Right lobe of liver (tissue), 6 donors: ENCODE results near the gene GLRX5. TPM values are rescaled to one million over a fixed set of nuclear protein-coding genes. Genes with fewer than 3 reads are reported as not detected.

Experiments used
- ATAC-seq, 4 donors: fragments of 200-7000 bp; cut with Tn5 transposase; one replicate each; pipeline ENCODE4 v1.9.1; 2020; ENCODE audit warnings: mild to moderate bottlenecking in 4 of 4, moderate library complexity in 4 of 4
- DNase-seq, 3 donors: peaks; one replicate each; pipeline ENCODE4 v3.0.0-alpha.2; 2020
- H3K27ac ChIP-seq, 3 donors: fragments of 200-600 bp; one replicate each; pipeline ENCODE4 v1.8.0; 2022
- H3K27me3 ChIP-seq, 2 donors: fragments of 200-600 bp; one replicate each; pipeline ENCODE4 v1.8.0; 2022
- H3K36me3 ChIP-seq, 4 donors: fragments of 200-600 bp; sonication (generic) in 1 of 4; one replicate each; pipeline versions ENCODE4 v1.5.1 to v1.8.0; 2017 to 2022; ENCODE audit warnings: control low read depth in 1 of 4
- H3K4me1 ChIP-seq, 4 donors: fragments of 200-600 bp; sonication (generic) in 1 of 4; one replicate each; pipeline versions ENCODE4 v1.5.1 to v1.8.0; 2017 to 2022; ENCODE audit warnings: control low read depth in 1 of 4
- H3K4me3 ChIP-seq, 3 donors: fragments of 200-600 bp; one replicate each; pipeline ENCODE4 v1.8.0; 2022
- H3K9me3 ChIP-seq, 4 donors: fragments of 200-600 bp; sonication (generic) in 1 of 4; one replicate each; pipeline versions ENCODE4 v1.5.1 to v1.8.0; 2017 to 2022; ENCODE audit warnings: control low read depth in 1 of 4
- POLR2A ChIP-seq: fragments of 450-650 bp; IDR thresholded peaks from one replicate; pipeline ENCODE4 v1.6.1; 2017; ENCODE audit warnings: antibody characterized with exemption, mild to moderate bottlenecking
- WGBS: methylation state at CpG from one replicate; pipeline ENCODE4 v1.1.6; 2018; ENCODE audit warnings: low coverage, low lambda C conversion rate; ENCODE audit not compliant: insufficient coverage; ENCODE audit errors: missing lambda C conversion rate; 5-methylcytosine and 5-hydroxymethylcytosine counted together
- intact Hi-C, 2 donors: fragments of 100-400 bp; cut with DNase I; formaldehyde crosslinking; loops; one replicate each; pipeline versions ENCODE4 v1.11.2 to v1.14.1; 2022
- total RNA-seq, 6 experiments: library from RNA; depleted of rRNA in 2 of 6; stranded (reverse); fragments of >200 nt in 2 of 6; fragmentation: NEBNext Ultra II Directional in 3 of 6; extraction: Animal tissue kit (Norgen Biotek cat#: 25700) in 3 of 6; gene quantifications; one replicate each; pipeline versions ENCODE4 v1.1.0 to v1.2.4, GENCODE V29; 2016 to 2023
- TF ChIP-seq, protein P1 (sequence below), 4 donors: fragments of 200-600 bp in 3 of 4; fragments of 450-650 bp in 1 of 4; IDR thresholded peaks; one replicate each; pipeline versions ENCODE4 v1.5.1 to v1.8.0; 2016 to 2022; ENCODE audit warnings: antibody characterized with exemption in 4 of 4, mild to moderate bottlenecking in 2 of 4
- donor health status: DM: no; HTN: yes; CAD: no.
- donor health status: DM: no; HTN: no; CAD: no.
- donor health status: DM: no; HTN: no; CAD: no.
- donor health status: DM: no; HTN: yes; CAD: no.
- donor health status: DM: no; HTN: yes; CAD: no.

The GLRX5 gene
- total RNA-seq, 6 experiments from 2014 or later, result 31.4 to 48.5 (median 40.2) TPM

DNA sequence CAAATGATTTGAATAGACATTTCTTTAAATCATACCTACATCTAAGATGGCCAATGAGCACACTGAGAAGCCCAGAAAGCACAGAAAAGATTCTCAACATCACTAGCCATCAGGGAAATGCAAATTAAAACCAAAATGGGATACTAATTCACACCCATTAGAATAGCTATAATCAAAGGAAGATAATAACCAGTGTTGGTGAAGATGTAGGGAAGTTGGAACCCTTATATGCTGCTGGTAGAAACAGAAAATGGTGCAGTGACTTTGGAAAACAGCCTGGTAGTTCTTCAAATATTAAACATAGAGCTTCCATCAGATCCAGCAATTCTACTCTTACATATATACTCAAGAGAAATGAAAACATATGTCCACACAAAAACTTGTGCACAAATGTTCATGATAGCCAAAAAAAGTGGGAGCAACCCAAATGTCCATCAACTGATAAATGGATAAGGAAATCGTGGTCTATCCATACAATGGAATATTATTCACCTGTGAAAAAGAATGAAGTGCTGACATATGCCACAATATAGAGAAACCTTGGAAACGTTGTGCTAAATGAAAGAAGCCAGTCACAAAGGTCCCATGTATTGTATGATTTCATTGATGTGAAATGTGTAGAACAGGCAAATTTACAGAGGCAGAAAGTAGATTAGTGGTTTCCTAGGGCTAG is 42.8 kb upstream of the GLRX5 start:
- Histone ChIP-seq H3K36me3 (no peaks in the 10 kb centered on the region), H3K4me1 (peaks cover 0 to 43% (median 10%) of the 10 kb centered on the region in 4 donors), H3K4me3 (no peak overlapping the region), H3K27me3 (no peaks in the 10 kb centered on the region), H3K27ac (no peak overlapping the region), H3K9me3 (no peaks in the 10 kb centered on the region)
- no peak for TF ChIP-seq POLR2A
- TF ChIP-seq, protein P1, sequence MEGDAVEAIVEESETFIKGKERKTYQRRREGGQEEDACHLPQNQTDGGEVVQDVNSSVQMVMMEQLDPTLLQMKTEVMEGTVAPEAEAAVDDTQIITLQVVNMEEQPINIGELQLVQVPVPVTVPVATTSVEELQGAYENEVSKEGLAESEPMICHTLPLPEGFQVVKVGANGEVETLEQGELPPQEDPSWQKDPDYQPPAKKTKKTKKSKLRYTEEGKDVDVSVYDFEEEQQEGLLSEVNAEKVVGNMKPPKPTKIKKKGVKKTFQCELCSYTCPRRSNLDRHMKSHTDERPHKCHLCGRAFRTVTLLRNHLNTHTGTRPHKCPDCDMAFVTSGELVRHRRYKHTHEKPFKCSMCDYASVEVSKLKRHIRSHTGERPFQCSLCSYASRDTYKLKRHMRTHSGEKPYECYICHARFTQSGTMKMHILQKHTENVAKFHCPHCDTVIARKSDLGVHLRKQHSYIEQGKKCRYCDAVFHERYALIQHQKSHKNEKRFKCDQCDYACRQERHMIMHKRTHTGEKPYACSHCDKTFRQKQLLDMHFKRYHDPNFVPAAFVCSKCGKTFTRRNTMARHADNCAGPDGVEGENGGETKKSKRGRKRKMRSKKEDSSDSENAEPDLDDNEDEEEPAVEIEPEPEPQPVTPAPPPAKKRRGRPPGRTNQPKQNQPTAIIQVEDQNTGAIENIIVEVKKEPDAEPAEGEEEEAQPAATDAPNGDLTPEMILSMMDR (IDR thresholded peaks at IDR 0.05), result no peak
- WGBS, result 94% methylated on average over 2 of the region's 2 CpGs
- DNase-seq, result no peak
- ATAC-seq, result no peak
- intact Hi-C loops, result no loop called here

DNA sequence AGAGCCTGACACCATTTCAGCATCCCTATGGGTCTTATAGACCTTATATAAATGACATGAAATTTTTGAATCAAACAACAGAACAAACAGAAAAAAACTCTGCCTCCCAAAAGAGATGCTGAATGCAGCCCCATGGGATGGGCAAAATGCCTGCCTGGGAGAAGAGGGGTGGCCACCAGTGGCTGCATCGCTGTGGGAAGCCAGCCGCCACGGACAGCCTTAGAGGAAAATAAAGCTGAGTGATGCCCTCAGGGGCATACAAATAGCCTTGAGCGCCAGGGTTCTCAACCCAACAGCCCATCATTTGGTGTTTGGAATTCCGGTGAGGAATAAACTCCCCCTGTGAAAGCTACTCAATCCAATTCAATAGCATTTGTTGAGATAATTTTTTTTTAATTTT is 41.3 kb upstream of the GLRX5 start:
- no peak for ATAC-seq
- Histone ChIP-seq H3K27ac (no peak overlapping the region), H3K36me3 (no peaks in the 10 kb centered on the region), H3K4me1 (peaks cover 0 to 38% (median 10%) of the 10 kb centered on the region in 4 donors), H3K9me3 (no peaks in the 10 kb centered on the region), H3K27me3 (no peaks in the 10 kb centered on the region), H3K4me3 (no peak overlapping the region)
- intact Hi-C loops, result no loop called here
- no peak for DNase-seq
- TF ChIP-seq, protein P1 (IDR thresholded peaks at IDR 0.05), result no peak
- TF ChIP-seq POLR2A, result no peak
- WGBS, result 96% methylated on average over 3 of the region's 5 CpGs

DNA sequence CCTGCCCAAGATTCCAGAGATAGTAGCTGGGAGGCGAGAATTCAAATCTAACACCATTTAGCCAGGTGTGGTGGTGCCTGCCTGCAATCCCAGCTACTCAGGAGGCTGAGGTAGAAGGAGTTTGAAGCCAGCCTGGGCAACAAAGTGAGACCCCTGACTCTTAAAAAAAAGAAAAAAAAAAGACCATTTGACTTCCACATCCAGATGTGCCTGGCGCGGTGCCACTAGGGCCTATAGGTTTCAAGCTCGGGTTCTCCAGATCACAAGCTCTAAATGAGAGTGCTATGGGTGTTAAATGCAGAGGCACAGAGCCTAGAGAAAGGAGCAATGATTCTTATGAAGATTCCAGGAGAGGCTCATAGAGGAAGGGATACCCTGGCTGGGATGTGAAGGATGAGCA is 40.9 kb upstream of the GLRX5 start:
- H3K27ac ChIP-seq, result no peak overlapping the region
- DNase-seq (no peak), ATAC-seq (no peak)
- peaks cover 0 to 39% (median 8%) of the 10 kb centered on the region in 4 donors for H3K4me1 ChIP-seq
- H3K9me3 ChIP-seq, result no peaks in the 10 kb centered on the region
- no peak for TF ChIP-seq POLR2A
- TF ChIP-seq, protein P1 (IDR thresholded peaks at IDR 0.05), result no peak
- no peak overlapping the region for H3K4me3 ChIP-seq
- intact Hi-C loops, result no loop called here
- 93% methylated on average over 4 of the region's 4 CpGs for WGBS
- no peaks in the 10 kb centered on the region for H3K27me3 ChIP-seq
- H3K36me3 ChIP-seq, result no peaks in the 10 kb centered on the region

DNA sequence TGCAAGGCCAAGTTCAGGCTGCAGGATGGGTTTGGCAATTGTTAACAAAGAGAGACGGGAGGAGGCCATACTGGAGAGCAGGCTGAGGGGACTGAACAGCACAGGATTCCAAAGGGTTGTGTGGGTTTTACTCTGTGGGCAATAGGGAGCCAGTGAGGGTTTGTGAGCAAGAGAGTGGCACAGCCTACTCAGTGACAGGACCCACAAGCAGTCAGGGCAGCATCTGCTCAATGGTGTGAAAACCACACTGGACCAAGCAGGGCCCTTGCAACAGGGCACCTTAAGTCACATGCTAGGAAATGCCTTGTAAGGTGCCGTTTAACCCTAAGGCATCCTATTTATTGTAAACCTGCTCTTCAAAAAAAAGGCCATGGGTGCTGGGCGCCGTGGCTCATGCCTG is 40.4 kb upstream of the GLRX5 start:
- no peak overlapping the region for H3K27ac ChIP-seq
- ATAC-seq, result no peak
- peaks cover 0 to 40% (median 6%) of the 10 kb centered on the region in 4 donors for H3K4me1 ChIP-seq
- no peaks in the 10 kb centered on the region for H3K36me3 ChIP-seq
- no peaks in the 10 kb centered on the region for H3K27me3 ChIP-seq
- DNase-seq, result no peak
- no peaks in the 10 kb centered on the region for H3K9me3 ChIP-seq
- WGBS, result 66% methylated on average over 2 of the region's 4 CpGs
- intact Hi-C loops, result no loop called here
- no peak for TF ChIP-seq POLR2A
- TF ChIP-seq, protein P1 (IDR thresholded peaks at IDR 0.05), result no peak
- H3K4me3 ChIP-seq, result no peak overlapping the region
